Activated T-cell treated with anti-CD3 and anti-CD28 coated beads, Interleukin-2, amount 50 U/mL, for 24 hours (primary cell): ENCODE measurements around the gene CES2.
"Not testable (repeated sequence)": the region's sequence is repeated elsewhere in the genome, so short reads cannot be mapped to it uniquely, and the experiment has no call there.

Source experiments
- DNase-seq: peaks from one replicate; pipeline ENCODE4 v3.0.0-alpha.2; 2020
- H3K27ac Mint-ChIP-seq: 2 replicates; pipeline ENCODE4 v1.8.0; 2020; ENCODE audit warnings: mild to moderate bottlenecking, mixed read lengths
- H3K27me3 Mint-ChIP-seq: 2 replicates; pipeline ENCODE4 v1.8.0; 2020; ENCODE audit warnings: mixed read lengths
- H3K36me3 Mint-ChIP-seq: 2 replicates; pipeline ENCODE4 v1.8.0; 2020; ENCODE audit warnings: low read depth, mixed read lengths
- H3K4me1 Mint-ChIP-seq: 2 replicates; pipeline ENCODE4 v1.8.0; 2020; ENCODE audit warnings: low read depth, mixed read lengths
- H3K4me3 Mint-ChIP-seq: 2 replicates; pipeline ENCODE4 v1.8.0; 2020; ENCODE audit warnings: mild to moderate bottlenecking, moderate library complexity, mixed read lengths
- H3K9me3 Mint-ChIP-seq: 2 replicates; pipeline ENCODE4 v1.8.0; 2020; ENCODE audit warnings: mixed read lengths

CES2 gene

GRCh38 chr16:66958857-66959703 is 23.8 kb downstream of the CES2 start:
- DNase-seq, result no peak
- Mint-ChIP-seq H3K36me3 (no peaks in the 10 kb centered on the region), H3K4me1 (peaks cover 15% of the 10 kb centered on the region), H3K27ac (no peak overlapping the region), H3K9me3 (no peaks in the 10 kb centered on the region), H3K4me3 (no peak overlapping the region), H3K27me3 (peaks cover under 1% of the 10 kb centered on the region)

- peaks cover 15% of the 10 kb centered on the region for H3K4me1 Mint-ChIP-seq
- H3K4me3 Mint-ChIP-seq, result no peak overlapping the region
- H3K9me3 Mint-ChIP-seq, result no peaks in the 10 kb centered on the region
- no peaks in the 10 kb centered on the region for H3K27me3 Mint-ChIP-seq
- DNase-seq, result no peak
- no peaks in the 10 kb centered on the region for H3K36me3 Mint-ChIP-seq
- H3K27ac Mint-ChIP-seq, result no peak overlapping the region
Measured at GRCh38 chr16:66959704-66960161, 24.4 kb downstream of the CES2 start.

- Mint-ChIP-seq H3K27me3 (no peaks in the 10 kb centered on the region), H3K27ac (no peak overlapping the region), H3K4me1 (peaks cover 15% of the 10 kb centered on the region), H3K9me3 (no peaks in the 10 kb centered on the region), H3K4me3 (no peak overlapping the region), H3K36me3 (no peaks in the 10 kb centered on the region)
- no peak for DNase-seq
Measured at GRCh38 chr16:66960270-66960669, 25.0 kb downstream of the CES2 start.

- Mint-ChIP-seq H3K9me3 (no peaks in the 10 kb centered on the region), H3K4me3 (no peak within 1 kb of the TSS), H3K36me3 (no peaks in the 10 kb centered on the region), H3K27me3 (no peaks in the 10 kb centered on the region), H3K4me1 (peaks cover 15% of the 10 kb centered on the region), H3K27ac (peak within 1 kb of the TSS; percentile 76)
- DNase-seq, result peak; percentile 72
Measured at GRCh38 chr16:66961065-66961744, 25.9 kb downstream of the CES2 start, which contains the start of gene CES3. Gene CES3 (plus strand): TSS chr16:66961266. CDS start chr16:66961308, 42 bp downstream.

- H3K27me3 Mint-ChIP-seq, result no peaks in the 10 kb centered on the region
- no peak for DNase-seq
- H3K36me3 Mint-ChIP-seq, result no peaks in the 10 kb centered on the region
- H3K4me1 Mint-ChIP-seq, result peaks cover 15% of the 10 kb centered on the region
- H3K9me3 Mint-ChIP-seq, result no peaks in the 10 kb centered on the region
- H3K4me3 Mint-ChIP-seq, result no peak overlapping the region
- H3K27ac Mint-ChIP-seq, result peak overlapping the region; percentile 76
Measured at GRCh38 chr16:66961914-66962313, 26.6 kb downstream of the CES2 start.

GRCh38 chr16:66964049-66964448 is 28.7 kb downstream of the CES2 start:
- Mint-ChIP-seq H3K36me3 (no peaks in the 10 kb centered on the region), H3K4me3 (no peak overlapping the region), H3K9me3 (no peaks in the 10 kb centered on the region), H3K27ac (no peak overlapping the region), H3K27me3 (no peaks in the 10 kb centered on the region), H3K4me1 (peaks cover 11% of the 10 kb centered on the region)
- DNase-seq, result no peak

- Mint-ChIP-seq H3K4me3 (no peak overlapping the region), H3K9me3 (no peaks in the 10 kb centered on the region), H3K27ac (no peak overlapping the region), H3K36me3 (no peaks in the 10 kb centered on the region), H3K27me3 (no peaks in the 10 kb centered on the region), H3K4me1 (no peaks in the 10 kb centered on the region)
- DNase-seq, result no peak
Measured at GRCh38 chr16:66968847-66969246, 33.5 kb downstream of the CES2 start.

GRCh38 chr16:66970775-66971720 is 35.7 kb downstream of the CES2 start:
- Mint-ChIP-seq H3K9me3 (no peaks in the 10 kb centered on the region), H3K4me3 (no peak overlapping the region), H3K4me1 (peaks cover 13% of the 10 kb centered on the region), H3K27me3 (no peaks in the 10 kb centered on the region), H3K27ac (peak overlapping the region; percentile 40), H3K36me3 (no peaks in the 10 kb centered on the region)
- no peak for DNase-seq

- H3K9me3 Mint-ChIP-seq, result no peaks in the 10 kb centered on the region
- H3K36me3 Mint-ChIP-seq, result no peaks in the 10 kb centered on the region
- H3K4me3 Mint-ChIP-seq, result no peak overlapping the region
- H3K4me1 Mint-ChIP-seq, result peaks cover 18% of the 10 kb centered on the region
- no peak for DNase-seq
- peaks cover 4% of the 10 kb centered on the region for H3K27me3 Mint-ChIP-seq
- H3K27ac Mint-ChIP-seq, result no peak overlapping the region
Measured at GRCh38 chr16:66972983-66973382, 37.7 kb downstream of the CES2 start.

- Mint-ChIP-seq H3K4me1 (peaks cover 24% of the 10 kb centered on the region), H3K27ac (no peak overlapping the region), H3K9me3 (no peaks in the 10 kb centered on the region), H3K36me3 (no peaks in the 10 kb centered on the region), H3K4me3 (no peak overlapping the region), H3K27me3 (peaks cover 4% of the 10 kb centered on the region)
- no peak for DNase-seq
Measured at GRCh38 chr16:66973716-66974115, 38.4 kb downstream of the CES2 start.

- H3K36me3 Mint-ChIP-seq, DNase-seq, H3K9me3 Mint-ChIP-seq, H3K4me3 Mint-ChIP-seq, H3K27me3 Mint-ChIP-seq: not testable (repeated sequence)
- H3K27ac Mint-ChIP-seq, result peak overlapping the region; percentile 33
- H3K4me1 Mint-ChIP-seq, result peaks cover 24% of the 10 kb centered on the region
Measured at GRCh38 chr16:66974156-66974931, 39.0 kb downstream of the CES2 start.

- not testable (repeated sequence) for H3K9me3 Mint-ChIP-seq, H3K36me3 Mint-ChIP-seq, H3K27me3 Mint-ChIP-seq
- peaks cover 24% of the 10 kb centered on the region for H3K4me1 Mint-ChIP-seq
- DNase-seq, result peak; percentile 63
- H3K27ac Mint-ChIP-seq, result peak overlapping the region; percentile 33
- peak overlapping the region; percentile 61 for H3K4me3 Mint-ChIP-seq
Measured at GRCh38 chr16:66974932-66975246, 39.6 kb downstream of the CES2 start.

GRCh38 chr16:66975302-66975893 is 40.1 kb downstream of the CES2 start:
- Mint-ChIP-seq H3K27me3 (peaks cover 4% of the 10 kb centered on the region), H3K4me1 (peaks cover 24% of the 10 kb centered on the region), H3K9me3 (no peaks in the 10 kb centered on the region), H3K4me3 (peak overlapping the region; percentile 61), H3K27ac (peak overlapping the region; percentile 33), H3K36me3 (no peaks in the 10 kb centered on the region)
- no peak for DNase-seq
